HG03457 (cell line): ENCODE results near the gene EDA.

Experiments used
- ATAC-seq: cut with Tn5 transposase; IDR thresholded peaks from one replicate; pipeline ENCODE4 v1.9.1; 2021; ENCODE audit warnings: moderate number of reproducible peaks; ENCODE audit not compliant: unreplicated experiment

The EDA gene

GRCh38 chrX:69615779-69616456 is at the start of gene EDA:
Gene EDA (plus strand): TSS chrX:69616113.
- ATAC-seq = no peak

DNA sequence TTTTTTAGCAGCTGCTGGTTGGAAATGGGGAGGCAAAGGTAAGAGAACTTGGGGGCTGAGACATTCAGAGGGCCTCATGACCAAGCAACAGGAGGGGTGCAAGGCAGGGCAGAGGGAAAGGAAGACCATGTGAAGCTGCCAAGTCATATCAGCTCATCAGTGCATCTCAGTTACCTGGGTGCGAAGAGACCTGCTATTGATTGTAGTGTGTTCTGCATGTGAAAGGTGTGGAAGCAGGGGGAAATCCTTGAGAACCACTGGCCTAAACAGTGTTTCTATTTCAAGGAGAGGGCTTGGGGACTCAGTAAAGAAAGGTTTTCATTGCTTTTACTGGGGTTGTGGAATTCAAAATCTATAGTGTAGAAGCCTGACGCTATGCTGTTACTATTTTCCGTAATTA is 47.1 kb upstream of the EDA start:
- no peak for ATAC-seq

GRCh38 chrX:69597399-69597798 is 18.5 kb upstream of the EDA start:
- no peak for ATAC-seq

- no peak for ATAC-seq
These were observed 15.7 kb upstream of the EDA start for GRCh38 chrX:69600182-69600581.

GRCh38 chrX:69603566-69604194 is 12.2 kb upstream of the EDA start:
- ATAC-seq = no peak

GRCh38 chrX:69605521-69605920 is 10.4 kb upstream of the EDA start:
- no peak for ATAC-seq

DNA sequence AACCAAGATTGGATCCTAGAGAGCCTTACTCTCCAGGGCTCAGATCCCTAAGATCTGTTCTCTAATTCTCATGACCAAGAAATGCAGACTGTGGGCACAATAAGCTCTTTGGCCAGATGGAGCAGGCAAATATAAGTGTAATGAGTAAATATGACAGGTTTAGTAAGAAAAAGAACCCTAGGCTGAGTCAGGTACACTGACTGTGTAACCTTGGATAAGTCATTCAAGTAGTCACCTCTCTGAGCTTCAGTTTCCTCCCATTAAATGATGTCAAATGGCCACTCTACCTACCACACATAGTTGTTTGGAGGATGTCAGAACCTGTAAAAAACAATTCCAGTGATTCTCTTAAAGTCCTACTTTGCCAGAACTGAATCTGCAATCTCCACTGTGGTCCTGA is 8.3 kb upstream of the EDA start:
- ATAC-seq = no peak

DNA sequence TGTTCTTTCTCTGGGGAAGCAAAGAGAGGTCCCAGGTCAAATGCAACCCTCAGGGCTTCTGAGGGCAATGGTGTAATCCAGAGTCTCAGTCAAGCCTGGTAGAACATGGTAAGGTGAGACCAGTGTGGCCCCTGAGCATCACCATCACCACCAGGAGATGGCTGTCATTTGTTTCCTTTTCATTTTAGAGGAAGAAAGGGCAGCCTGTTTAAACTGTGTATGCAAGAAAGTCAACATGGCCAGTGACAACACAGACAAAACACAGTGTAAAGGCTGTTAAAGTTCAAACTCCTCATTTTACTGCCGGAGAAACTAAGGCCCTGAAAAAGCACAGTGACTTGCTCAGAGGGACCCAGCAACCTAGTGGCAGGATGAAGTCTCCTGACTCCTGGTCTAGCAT is 2.0 kb upstream of the EDA start:
- ATAC-seq = no peak

GRCh38 chrX:69614886-69615285 is 1.0 kb upstream of the EDA start:
- no peak for ATAC-seq

DNA sequence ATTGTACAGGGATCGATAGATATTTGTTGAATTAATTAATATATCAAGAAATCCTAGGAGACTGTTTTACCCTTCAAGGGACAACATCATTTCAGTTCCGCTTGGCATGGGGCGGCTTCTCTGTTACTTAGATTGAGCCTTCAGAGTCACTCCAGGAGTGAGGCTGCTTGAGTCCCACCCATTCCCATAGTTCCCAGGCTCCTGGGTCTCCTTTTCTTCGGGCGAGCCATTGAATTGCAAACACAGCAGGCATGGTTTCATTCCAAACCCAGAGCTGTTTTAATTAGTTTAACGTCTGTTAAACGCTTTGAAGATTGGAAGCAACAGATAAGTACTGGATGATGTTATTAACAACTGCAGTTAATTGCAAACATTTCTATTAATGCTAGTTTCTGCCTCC is 571 bp upstream of the EDA start:
- ATAC-seq = no peak

- no peak for ATAC-seq
These were observed 717 bp downstream of the EDA start for GRCh38 chrX:69616457-69617203.

DNA sequence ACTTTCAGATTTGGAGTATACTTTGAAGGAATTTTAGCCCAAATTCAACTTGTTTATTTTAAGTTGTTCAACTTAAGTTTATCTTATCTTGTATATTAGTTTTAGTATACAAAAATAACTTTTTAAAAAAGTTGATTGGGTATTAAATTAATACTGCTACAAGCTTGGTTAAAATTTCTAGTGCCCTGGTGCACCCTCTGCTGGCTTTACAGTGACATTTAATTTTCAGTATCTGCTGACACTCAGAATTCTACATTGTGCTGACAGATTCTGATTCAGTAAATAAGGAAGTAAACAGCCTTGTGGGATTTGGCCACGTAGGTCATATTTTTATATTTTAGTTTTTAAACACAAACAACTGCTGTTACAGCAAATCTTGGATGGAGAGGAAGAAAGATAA is 2.9 kb downstream of the EDA start:
- ATAC-seq = no peak

GRCh38 chrX:69626129-69626528 is 10.2 kb downstream of the EDA start:
- ATAC-seq = no peak

- ATAC-seq = no peak
These were observed 11.8 kb downstream of the EDA start for GRCh38 chrX:69627744-69628143.

- no peak for ATAC-seq
These were observed 14.2 kb downstream of the EDA start for GRCh38 chrX:69630147-69630546.

GRCh38 chrX:69664693-69665092 is 48.8 kb downstream of the EDA start:
- ATAC-seq = no peak

GRCh38 chrX:69670001-69670555 is 54.2 kb downstream of the EDA start:
- no peak for ATAC-seq

GRCh38 chrX:69674891-69675290 is 59.0 kb downstream of the EDA start:
- no peak for ATAC-seq

DNA sequence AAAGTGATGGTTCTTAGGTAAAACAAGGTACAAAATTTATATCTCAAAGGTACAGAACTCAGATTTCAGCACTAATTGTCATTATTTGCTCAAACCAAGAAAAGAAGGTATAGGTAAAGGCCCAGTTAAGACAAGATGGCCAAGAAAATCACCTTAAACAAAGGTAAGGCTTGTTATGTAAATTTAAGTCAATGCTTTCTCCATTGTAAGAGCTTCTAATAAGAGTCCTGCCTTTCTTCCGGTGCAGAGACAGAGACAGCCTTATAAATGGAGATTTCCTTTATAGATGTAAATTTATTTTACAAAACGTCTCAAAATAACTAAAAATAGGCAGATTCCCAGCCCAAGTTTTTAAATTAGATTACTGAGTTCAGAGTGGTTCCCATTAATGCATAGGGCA is 89.9 kb downstream of the EDA start:
- no peak for ATAC-seq

- no peak for ATAC-seq
These were observed 102.2 kb downstream of the EDA start for GRCh38 chrX:69718102-69718501.

DNA sequence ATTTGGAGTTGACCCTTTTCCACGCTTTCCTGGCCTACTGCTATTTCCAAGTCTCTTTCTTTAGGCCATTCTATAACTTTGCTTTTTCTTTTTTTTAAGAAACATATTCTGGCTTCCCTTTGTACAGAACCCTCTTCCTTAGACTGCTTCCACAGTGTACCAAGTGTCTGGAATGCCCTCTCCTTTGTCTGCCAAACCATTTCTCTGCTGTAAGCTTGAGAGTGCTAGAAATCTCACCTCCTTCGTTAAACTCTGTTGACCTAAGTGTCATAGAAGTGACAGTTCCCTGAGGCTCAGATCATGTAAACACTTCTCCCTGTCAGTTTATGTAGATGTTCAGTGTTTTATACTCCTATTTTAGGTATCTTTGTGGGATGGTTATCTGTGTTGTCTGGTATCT is 108.4 kb downstream of the EDA start:
- ATAC-seq = no peak

DNA sequence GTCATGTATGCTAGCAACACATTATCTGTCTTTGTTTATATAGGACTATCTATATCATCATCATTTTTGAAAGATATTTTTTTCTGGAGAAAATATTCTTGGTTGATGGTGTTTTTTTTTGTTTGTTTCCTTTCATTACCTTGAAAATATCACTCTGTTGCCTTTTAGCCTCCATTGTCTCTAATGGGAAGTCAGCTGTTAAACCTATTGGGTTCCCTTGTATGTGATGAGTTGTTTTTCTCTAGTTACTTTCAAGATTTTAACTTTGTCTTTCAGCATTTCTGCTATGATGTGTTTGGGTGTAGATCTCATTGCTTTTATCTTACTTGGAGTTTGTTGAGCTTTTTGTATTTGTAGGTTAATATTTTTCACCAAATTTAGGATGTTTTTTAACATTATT is 124.4 kb downstream of the EDA start:
- ATAC-seq = no peak
